Hematopoietic multipotent progenitor cell (in vitro differentiated cells): ENCODE results near the gene MPZL1. TPM values are rescaled to one million over a fixed set of nuclear protein-coding genes. Genes with fewer than 3 reads are reported as not detected.
"Not testable (repeated sequence)": the region's sequence is repeated elsewhere in the genome, so short reads cannot be mapped to it uniquely, and the experiment has no call there.

Source experiments
- DNase-seq, 3 donors: peaks; one replicate each; pipeline ENCODE4 v3.0.0-alpha.2; 2011 to 2015; ENCODE audit warnings: low read depth in 2 of 3, low spot score in 2 of 3
- total RNA-seq: library from RNA; depleted of rRNA; stranded (reverse); fragments of >200 nt; gene quantifications from one replicate; pipeline ENCODE4 v1.2.3, GENCODE V29; 2012

Gene MPZL1
- total RNA-seq, 1 donor = 31.8 TPM

DNA sequence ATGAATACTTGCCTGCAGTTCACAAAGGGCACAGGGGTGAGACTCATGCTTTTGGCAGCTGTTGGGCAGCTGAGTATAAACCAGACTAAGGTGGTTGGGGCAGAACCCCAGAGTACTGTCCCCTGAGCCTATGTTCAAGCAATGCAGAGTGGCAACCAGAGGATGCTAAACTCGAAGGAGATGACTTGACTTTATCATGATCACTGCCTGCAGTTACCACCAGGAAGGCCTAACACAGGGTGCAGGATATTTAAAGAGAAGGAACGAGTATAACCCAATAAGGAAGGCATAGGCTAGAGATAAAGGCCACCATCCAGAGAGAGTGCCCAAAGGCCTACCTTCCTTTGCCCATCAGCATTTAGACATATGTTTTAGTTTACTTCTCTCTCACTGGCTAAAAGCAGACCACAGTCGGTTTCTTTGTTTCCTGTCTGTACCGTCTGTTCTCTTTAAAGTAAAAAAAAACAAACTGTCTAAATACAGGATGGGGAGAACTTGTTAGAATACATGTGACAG lies 83.3 kb downstream of the MPZL1 start:
- DNase-seq = peak; percentile 16 to 88 (median 50)

DNA sequence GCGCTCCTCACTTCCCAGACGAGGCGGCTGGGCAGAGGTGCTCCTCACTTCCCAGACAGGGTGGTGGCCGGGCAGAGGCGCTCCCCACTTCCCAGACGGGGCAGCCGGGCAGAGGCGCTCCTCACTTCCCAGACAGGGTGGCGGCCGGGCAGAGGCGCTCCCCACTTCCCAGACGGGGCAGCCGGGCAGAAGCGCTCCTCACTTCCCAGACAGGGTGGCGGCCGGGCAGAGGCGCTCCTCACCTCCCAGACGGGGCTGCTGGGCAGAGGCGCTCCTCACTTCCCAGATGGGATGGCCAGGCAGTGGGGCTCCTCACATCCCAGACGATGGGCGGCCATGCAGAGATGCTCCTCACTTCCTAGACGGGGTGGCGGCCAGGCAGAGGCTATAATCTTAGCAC lies 84.5 kb downstream of the MPZL1 start:
- DNase-seq = not testable (repeated sequence)

DNA sequence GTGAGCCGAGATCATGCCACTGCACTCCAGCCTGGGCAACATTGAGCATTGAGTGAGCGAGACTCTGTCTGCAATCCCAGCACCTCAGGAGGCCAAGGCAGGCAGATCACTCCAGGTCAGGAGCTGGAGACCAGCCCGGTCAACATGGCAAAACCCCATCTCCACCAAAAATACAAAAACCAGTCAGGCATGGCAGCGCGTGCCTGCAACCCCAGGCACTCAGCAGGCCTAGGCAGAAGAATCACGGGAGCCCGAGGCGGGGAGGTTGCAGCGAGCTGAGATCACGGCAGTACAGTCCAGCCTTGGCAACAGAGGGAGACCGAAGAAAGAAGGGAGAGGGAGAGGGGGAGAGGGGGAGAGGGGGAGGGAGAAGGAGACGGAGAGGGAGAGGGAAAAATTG lies 84.9 kb downstream of the MPZL1 start:
- not testable (repeated sequence) for DNase-seq

DNA sequence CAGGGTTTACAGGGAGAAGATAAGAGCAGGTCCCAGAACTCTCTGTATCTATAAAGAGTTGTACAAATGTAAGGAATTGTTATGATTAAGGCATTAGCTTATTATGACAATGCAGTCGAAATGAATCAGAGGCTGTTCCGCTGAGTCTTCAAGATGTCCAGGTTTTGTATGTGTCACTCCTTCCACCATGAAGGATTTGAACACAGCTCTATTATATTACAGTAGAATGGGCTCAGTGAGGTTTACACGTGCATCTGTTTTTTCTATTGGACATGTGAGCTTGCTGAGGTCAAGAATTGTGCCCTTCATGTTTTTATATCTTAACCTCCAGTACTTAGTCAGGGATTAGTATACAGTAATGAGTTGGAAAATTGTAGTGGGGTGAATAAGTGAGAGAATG lies 86.3 kb downstream of the MPZL1 start:
- DNase-seq = no peak

DNA sequence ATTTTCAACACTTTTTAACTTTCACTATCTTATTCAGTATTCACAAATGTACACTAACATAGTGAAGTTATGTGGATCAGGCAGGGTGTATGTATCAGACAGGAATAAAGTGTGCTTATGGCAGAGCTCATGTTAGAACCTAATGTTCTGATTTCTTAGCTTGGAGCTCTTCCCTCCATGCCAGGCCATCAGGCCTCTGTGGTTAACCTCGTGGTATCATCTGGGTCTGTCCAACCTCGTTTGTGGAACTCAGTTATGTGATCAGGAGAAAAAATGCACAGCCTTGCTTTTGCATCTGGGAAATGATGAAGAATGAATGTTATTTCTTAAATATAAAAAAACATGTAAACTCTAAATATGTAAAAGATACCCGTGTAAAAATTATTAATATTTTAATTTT lies 86.9 kb downstream of the MPZL1 start:
- no peak for DNase-seq

DNA sequence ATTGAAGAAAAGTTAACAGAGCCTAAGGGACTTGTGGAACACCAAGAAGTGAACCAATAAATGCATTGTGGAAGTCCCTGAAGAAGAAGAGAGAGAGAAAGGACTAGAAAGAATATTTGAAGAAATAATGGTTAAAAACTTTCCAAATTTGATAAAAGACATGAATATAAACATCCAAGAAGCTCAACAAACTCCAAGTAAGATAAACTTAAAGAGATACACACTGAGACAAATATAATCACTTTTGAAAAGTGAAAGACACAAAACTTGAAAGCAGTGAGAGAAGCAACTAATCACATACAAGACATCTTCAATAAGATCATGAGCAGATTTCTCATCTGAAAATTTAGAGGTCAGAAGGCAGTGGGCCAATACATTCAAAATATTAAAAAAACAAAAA lies 91.2 kb downstream of the MPZL1 start:
- no peak for DNase-seq

DNA sequence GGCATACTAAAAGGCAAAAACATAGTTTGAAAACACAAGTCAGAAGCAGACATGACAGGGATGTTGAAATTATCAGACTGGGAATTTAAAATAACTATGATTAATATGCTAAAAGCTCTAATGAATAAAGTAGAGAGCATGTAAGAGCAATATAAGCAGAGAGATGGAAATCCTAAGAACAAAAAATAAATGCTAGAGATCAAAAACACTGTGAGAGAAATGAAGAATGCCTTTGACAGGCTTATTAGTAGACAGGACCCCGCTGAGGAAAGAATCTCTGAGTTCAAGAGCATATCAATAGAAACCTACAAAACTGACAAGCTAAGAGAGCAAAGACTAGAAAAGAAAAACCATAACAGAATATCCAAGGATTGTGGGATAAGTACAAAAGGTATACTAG lies 93.9 kb downstream of the MPZL1 start:
- DNase-seq = no peak

DNA sequence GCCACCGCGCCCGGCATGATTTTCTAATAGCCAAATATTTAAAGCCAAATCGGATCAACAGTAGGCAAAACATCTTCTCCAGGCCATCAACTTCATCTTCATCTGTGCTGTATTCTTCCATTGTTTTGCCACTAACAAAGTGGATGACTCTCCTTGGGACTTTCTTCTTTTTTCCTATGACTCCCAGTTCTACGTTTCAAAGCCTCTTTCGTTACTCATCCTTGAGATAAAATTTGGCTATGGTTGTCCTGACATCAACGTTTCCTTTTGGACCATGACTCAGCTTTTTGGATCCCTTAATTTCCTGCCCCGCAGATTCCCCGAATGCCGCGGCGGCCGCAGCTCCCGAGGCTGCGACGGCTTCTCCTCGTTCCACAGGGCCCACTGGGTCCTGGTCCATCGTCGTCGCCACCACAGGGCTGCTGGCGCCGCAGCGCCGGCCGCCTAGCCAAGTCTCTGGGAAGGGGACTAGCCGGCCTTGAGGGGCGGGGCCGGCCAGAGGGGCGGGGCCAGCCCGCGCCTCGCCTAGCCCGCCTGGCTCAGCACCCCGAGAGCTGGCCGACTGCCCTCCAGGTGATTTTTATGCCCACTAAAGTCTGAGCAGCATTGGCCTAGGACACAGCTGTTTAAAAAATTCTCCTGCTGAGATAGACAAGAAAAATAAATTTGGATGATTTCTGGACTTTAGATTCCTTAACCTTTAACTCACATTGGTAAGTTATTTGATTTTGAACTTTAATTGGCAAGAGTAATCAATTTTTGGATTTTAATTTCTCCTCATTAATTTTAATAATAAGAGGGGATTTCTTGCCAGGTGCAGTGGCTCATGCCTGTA lies 98.3 kb downstream of the MPZL1 start:
- peak in 2 of 3 donors; percentile 35 for DNase-seq

DNA sequence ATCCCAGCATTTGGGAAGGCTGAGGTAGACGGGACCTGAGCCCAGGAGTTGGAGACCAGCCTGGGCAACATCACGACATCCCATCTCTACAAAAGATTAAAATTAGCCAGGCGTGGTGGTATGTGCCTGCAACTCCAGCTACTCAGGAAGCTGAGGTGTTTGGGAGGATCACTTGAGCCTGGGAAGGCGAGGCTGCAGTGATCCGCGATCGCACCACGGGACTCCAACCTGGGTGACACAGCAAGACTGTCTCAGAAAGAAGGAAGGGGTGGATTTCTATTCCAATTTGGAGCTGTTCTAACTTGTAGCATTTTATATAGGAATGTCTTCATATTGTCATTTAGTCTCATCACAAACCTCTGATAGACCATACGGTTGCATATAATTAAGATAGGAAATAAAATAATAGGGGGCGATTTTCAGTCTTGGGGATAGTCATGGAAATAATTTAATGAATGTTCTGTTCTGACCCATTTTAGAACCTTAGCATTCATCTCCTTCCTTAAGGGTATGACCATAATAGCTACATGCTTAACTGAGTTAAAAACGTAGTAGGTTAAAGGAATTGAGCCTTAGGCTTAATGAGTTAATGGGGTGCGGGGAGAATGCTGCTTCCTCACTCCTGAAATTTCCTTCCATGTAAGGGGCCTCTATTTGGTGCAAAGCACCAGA lies 99.0 kb downstream of the MPZL1 start:
- DNase-seq = no peak

DNA sequence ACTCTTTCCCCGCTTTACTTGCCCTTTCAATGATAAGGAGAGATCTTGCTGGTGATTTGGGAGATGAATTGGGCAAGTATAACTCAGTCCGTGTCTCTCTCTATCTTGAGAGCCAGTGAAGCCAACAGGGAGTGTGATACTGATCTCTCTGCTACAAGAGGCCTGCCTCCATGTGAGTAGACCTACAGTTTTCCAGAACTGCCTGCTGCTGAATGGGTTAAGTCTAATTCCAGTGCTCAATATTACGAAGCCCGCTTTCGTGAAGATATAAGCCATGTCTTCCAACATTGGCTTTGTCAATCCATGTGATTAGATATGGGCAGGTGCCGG lies 99.5 kb downstream of the MPZL1 start:
- no peak for DNase-seq

DNA sequence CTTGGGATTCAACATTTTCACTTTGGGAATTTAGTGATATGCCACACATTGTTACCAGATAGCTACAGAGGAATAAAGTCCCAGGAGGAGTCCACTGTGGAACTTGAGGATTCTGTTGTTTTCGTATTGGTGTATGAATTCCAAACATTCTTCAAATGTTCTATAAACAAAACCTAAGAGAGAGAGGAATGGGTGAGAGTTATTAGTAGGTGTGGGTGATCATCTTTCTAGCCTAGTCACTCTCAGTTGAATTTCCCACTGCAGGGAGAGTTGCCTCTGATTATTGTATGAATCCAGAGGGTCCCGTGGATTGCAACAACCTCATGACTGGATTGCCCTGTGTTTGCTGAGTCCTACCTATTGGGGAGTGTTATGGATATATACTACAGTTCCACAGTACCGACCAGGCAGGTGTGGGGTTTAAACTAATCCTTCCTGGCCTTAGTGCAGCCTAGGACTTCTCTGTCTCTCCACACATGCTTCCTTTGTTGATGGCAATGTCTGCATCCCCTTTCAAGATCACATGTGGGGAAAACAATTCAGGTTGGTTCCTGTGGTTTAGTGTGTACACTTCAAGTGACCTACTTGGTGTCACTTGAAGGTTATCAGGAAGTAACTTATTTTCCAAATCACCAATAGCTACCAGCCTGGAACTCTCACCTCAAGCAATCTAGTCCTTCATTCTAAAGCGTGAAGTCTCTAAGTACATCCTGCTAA lies 100.3 kb downstream of the MPZL1 start:
- no peak for DNase-seq

DNA sequence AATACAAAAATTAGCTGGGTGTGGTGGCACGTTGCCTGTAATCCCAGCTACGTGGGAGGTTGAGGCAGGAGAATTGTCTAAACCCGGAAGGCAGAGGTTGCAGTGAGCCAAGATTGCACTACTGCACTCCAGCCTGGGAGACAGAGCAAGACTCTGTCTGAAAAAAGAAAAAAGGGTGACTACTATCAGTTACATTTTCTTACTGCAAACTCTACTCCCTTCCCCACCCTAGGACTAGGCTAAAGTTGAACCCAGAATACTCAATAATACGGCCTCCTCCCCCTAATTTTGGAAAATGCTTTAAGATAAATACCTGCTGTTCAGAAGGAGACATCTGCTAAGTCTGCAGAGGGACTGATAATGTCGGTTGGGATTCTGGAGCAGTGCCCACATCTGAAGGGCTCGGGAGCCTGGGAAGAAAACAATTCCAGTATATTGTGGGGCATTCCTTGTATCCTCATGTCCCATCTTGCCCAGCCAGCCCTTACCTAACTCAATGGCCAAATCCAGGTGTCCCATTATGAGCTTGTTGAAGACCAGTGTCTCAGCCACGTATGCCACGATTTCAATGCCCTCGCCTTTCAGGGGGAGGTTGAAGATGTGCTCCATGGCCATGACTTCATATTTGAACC lies 102.5 kb downstream of the MPZL1 start:
- no peak for DNase-seq

DNA sequence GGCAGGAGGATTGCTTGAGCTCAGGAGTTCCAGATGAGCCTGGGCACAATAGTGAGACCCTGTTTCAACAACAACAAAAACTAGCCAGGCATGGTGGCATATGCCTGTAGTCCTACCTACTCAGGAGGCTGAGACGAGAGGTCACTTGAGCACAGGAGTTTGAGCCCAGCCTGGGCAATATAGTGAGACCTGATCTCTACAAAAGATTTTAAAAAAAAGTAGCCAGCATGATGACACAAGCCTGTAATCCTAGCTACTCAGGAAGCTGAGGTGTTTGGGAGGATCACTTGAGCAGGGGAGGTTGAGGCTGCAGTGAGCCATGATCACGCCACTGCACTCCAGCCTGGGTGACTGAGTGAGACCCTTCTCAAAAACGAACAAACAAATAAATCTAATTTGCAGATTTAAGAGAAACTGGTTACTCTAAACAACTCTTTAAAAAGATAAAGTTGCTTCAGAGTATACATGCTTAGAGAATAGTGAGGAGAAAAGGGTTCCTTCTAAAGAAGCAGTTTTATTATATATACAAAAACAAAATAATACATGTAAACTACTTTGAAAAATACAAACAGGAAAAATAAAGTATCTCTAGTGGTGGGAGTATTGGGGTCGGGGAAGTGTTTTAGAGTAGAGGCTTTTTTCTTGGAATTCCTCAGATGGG lies 103.8 kb downstream of the MPZL1 start:
- DNase-seq = no peak

DNA sequence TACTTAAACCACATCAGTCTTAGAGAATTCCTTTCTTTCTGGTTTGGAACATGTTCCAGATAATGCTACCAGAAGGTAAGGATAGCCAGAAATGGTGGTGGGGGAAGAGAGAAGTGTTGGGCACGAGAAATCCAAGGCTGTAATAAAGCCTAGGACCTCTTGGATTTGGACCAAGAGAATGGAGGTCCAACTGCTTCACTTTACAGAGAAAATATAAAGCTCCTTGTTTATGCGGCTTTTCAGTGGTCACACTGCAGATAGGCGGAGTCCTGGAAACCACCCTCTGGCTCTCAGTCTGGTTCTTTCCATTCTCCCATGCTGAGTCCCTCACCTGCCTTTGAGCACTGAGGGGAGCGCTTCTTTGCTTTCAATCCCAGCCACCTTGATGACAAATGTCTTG lies 104.3 kb downstream of the MPZL1 start:
- no peak for DNase-seq

DNA sequence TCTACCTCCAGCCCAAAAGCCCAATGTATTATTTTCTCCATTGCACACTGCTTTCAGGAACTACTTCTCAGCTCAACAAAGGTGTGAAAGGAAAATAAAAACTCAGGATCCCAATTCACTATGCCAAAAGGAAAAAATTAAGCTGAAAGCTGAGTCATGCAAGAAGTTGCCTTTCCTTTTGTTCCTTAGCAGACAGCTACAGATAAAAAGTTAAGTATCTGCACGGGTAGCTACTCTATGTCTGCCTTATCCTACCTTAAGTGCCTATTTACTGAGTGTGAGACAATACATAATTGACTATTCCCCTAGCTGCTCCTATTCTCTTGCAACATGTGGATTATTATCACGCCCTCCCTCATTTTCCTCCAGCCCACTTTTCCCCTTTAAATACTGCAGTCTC lies 108.1 kb downstream of the MPZL1 start:
- DNase-seq = no peak

DNA sequence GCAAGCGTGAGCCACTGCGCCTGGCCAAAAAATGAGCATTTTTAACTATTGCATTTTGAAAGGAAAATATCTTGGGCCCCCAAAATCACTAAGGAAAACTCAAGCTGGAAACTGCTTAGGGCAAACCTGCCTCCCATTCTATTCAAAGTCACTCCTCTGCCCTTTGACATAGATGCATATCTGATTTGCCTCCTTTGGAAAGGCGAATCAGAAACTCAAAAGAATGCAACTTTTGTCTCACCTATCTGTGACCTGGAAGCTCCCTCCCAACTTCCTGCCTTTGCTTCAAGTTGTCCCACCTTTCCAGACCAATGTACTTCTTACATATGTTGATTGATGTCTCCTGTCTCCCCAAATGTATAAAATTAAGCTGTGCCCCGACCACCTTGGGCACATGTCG lies 108.9 kb downstream of the MPZL1 start:
- DNase-seq = not testable (repeated sequence)

DNA sequence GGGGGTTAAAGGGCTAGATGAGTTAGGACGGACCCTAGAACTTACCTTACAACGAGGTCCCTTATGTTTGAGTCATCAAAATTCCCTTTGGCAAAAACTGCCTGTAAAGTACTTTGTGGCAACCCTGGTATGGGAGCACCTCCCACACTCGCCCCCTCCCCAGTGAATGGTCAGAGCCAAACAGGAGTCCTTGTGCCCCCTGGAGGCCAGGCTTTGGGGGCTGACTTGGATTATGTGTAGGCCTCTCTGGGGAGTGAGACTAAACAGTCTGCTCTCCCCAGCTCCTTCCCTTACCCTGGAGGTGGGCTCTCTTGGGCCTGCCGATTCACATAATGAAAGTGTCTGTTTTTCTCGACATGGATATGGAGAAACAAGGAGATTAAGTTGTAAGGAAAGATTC lies 110.9 kb downstream of the MPZL1 start:
- DNase-seq = no peak

DNA sequence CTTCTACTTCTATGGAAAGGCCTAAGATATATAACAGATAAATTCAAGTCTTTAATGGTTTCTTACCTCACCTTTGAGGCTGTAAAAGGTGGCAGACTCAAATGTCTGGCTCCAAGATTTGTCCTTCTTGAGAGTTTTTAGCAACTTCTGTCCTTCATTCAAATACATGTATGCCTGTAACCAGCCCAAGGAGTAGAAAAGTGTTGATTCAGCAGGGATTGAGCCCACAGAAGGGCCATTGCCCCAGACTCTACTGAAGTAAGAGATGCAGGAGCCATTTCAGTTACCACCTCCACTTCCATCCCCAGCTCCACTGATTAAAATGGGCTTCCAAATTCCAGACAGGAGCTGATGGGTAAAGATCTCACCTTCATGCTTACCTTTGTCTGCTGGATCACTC lies 112.1 kb downstream of the MPZL1 start:
- DNase-seq = no peak

DNA sequence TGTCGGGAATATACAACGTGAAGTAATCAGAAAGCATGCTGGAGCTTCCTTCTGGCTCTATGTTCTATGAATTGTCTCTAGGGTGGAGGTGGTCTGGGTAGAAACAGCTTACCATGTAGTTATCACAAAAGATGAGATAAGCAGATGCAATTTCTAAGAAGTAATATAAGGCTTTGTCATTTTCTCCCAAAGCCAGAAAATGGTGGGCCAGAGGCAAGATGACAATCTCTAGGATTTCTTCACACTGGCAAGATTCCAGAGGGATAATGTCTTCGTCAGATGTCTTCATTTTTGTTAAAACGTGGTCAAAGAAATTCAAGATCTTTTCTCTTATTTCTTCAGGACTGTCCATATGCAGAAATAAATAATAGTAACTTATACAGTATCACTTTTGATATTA lies 114.4 kb downstream of the MPZL1 start:
- DNase-seq = no peak

DNA sequence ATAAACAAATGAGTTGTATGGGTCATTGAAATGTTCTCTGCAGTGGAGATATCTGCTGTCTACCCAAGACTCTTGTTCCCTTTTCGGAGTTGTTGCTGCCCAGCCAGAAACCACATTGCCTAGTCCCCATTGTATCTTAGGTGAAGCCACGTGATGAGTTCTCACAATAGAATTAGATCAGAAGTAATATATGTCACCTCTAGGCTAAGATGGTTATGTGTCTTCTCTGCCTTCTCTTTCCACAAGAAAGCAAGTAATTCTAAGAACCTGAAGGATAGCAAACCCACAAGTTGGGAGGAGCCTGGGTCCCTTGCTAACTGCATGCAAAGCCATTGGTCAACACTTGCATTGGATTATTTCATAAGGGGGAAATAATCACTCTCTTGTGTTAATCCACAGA lies 115.5 kb downstream of the MPZL1 start:
- no peak for DNase-seq

DNA sequence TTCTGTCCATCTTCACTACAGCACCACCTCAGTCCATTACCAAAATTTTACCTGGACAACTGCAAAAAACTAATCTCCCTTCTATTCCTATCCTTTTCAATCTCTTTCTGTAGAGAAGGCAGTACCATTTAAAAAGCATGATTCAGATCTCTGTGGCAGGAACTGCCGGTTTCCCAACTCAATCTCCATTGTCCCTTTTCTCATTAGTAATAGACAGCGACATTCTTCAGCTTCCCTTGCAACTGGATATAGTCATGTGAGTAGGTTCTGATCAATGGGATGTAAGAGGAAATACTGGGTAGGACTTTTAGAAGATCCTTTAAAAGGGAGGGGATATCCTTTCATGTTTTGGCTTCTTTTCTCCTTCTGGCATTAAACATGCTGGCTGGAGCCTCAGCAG lies 117.2 kb downstream of the MPZL1 start:
- DNase-seq = no peak
